ENCODE measurements around the gene CD84.

DNA sequence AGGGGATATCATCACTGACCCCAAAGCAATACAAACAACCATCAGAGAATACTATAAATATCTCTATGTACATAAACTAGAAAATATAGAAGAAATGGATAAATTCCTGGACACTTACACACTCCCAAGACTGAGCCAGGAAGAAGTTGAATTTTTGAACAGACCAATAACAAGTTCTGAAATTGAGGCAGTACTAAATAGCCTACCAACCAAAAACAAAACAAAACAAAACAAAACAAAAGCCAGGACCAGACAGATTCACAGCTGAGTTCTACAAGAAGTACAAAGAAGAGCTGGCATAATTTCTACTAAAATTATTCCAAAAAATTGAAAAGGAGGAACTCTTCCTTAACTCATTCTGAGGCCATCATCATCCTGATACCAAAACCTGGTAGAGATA, 18.5 kb downstream of the CD84 start:
- TF ChIP-seq CTCF (IDR thresholded peaks at IDR 0.05): no peak
- no peak for TF ChIP-seq POLR2AphosphoS5 (IDR thresholded peaks at IDR 0.05; ENCODE audit: insufficient read depth in 1 of 2, low read depth in 1 of 2)
